ENCODE measurements around the gene SCAP. TPM values are rescaled to one million over a fixed set of nuclear protein-coding genes. Genes with fewer than 3 reads are reported as not detected.

Gene SCAP
- total and polyA plus RNA-seq, 2 donors (not counting 1 experiment from before 2014, with no cell fraction given): 13.6 to 67.7 TPM

DNA sequence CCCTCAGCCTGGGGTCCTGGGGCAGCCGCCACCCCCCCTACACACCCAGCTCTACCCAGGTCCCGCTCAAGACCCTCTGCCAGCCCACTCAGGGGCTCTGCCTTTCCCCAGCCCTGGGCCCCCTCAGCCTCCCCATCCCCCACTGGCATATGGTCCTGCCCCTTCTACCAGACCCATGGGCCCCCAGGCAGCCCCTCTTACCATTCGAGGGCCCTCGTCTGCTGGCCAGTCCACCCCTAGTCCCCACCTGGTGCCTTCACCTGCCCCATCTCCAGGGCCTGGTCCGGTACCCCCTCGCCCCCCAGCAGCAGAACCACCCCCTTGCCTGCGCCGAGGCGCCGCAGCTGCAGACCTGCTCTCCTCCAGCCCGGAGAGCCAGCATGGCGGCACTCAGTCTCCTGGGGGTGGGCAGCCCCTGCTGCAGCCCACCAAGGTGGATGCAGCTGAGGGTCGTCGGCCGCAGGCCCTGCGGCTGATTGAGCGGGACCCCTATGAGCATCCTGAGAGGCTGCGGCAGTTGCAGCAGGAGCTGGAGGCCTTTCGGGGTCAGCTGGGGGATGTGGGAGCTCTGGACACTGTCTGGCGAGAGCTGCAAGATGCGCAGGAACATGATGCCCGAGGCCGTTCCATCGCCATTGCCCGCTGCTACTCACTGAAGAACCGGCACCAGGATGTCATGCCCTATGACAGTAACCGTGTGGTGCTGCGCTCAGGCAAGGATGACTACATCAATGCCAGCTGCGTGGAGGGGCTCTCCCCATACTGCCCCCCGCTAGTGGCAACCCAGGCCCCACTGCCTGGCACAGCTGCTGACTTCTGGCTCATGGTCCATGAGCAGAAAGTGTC, 64.7 kb downstream of the SCAP start:
- Histone ChIP-seq H3K27ac (ENCODE audit: insufficient read depth, low read length) (no peak overlapping the region), H4K20me1 (ENCODE audit: control insufficient read depth, extremely low read depth, insufficient read depth, low read length) (no peaks in the 10 kb centered on the region), H3K79me2 (ENCODE audit: control insufficient read depth, insufficient read depth, low read length) (no peaks in the 10 kb centered on the region), H3K9me3 (ENCODE audit: control insufficient read depth, insufficient read depth, low read depth, low read length) (no peaks in the 10 kb centered on the region), H3K4me2 (ENCODE audit: extremely low read depth, insufficient read depth, low read length) (no peak overlapping the region), H3K36me3 (ENCODE audit: control insufficient read depth, insufficient read depth, low read length) (peaks cover 55% of the 10 kb centered on the region), H3K9ac (ENCODE audit: insufficient read depth, low read length) (no peak overlapping the region), H2AFZ (ENCODE audit: low read length) (no peak overlapping the region), H3K27me3 (ENCODE audit: control insufficient read depth, insufficient read depth, low read length) (no peaks in the 10 kb centered on the region), H3K4me3 (replicated peaks in 1 of 4; ENCODE audit: control extremely low read depth in 1 of 4, insufficient read depth in 1 of 4, low read depth in 3 of 4, low read length in 4 of 4) (no peak overlapping the region), H3K4me1 (ENCODE audit: control insufficient read depth, extremely low read depth, insufficient read depth, low read length) (no peaks in the 10 kb centered on the region)
- TF ChIP-seq EZH2 (IDR thresholded peaks at IDR 0.05; ENCODE audit: low read length, missing control alignments): no peak
- TF ChIP-seq, protein P1, sequence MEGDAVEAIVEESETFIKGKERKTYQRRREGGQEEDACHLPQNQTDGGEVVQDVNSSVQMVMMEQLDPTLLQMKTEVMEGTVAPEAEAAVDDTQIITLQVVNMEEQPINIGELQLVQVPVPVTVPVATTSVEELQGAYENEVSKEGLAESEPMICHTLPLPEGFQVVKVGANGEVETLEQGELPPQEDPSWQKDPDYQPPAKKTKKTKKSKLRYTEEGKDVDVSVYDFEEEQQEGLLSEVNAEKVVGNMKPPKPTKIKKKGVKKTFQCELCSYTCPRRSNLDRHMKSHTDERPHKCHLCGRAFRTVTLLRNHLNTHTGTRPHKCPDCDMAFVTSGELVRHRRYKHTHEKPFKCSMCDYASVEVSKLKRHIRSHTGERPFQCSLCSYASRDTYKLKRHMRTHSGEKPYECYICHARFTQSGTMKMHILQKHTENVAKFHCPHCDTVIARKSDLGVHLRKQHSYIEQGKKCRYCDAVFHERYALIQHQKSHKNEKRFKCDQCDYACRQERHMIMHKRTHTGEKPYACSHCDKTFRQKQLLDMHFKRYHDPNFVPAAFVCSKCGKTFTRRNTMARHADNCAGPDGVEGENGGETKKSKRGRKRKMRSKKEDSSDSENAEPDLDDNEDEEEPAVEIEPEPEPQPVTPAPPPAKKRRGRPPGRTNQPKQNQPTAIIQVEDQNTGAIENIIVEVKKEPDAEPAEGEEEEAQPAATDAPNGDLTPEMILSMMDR (conservative IDR thresholded peaks at IDR 0.05 in 1 of 2, IDR thresholded peaks at IDR 0.05 in 1 of 2; ENCODE audit: low read depth in 1 of 2, low read length in 2 of 2): no peak
- DNase-seq (ENCODE audit: low read depth in 2 of 2): no peak

DNA sequence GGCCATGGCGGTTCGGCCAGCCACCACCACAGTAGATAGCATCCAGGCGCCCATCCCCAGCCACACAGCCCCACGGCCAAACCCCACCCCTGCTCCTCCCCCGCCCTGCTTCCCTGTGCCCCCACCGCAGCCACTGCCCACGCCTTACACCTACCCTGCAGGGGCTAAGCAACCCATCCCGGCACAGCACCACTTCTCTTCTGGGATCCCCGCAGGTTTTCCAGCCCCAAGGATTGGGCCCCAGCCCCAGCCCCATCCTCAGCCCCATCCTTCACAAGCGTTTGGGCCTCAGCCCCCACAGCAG, 65.4 kb downstream of the SCAP start:
- Histone ChIP-seq H3K4me2 (ENCODE audit: extremely low read depth, insufficient read depth, low read length) (no peak overlapping the region), H3K36me3 (ENCODE audit: control insufficient read depth, insufficient read depth, low read length) (peaks cover 53% of the 10 kb centered on the region), H2AFZ (ENCODE audit: low read length) (no peak overlapping the region), H4K20me1 (ENCODE audit: control insufficient read depth, extremely low read depth, insufficient read depth, low read length) (no peaks in the 10 kb centered on the region), H3K79me2 (ENCODE audit: control insufficient read depth, insufficient read depth, low read length) (no peaks in the 10 kb centered on the region), H3K4me1 (ENCODE audit: control insufficient read depth, extremely low read depth, insufficient read depth, low read length) (no peaks in the 10 kb centered on the region), H3K27ac (ENCODE audit: insufficient read depth, low read length) (no peak overlapping the region), H3K27me3 (ENCODE audit: control insufficient read depth, insufficient read depth, low read length) (no peaks in the 10 kb centered on the region), H3K4me3 (replicated peaks in 1 of 4; ENCODE audit: control extremely low read depth in 1 of 4, insufficient read depth in 1 of 4, low read depth in 3 of 4, low read length in 4 of 4) (no peak overlapping the region), H3K9me3 (ENCODE audit: control insufficient read depth, insufficient read depth, low read depth, low read length) (no peaks in the 10 kb centered on the region), H3K9ac (ENCODE audit: insufficient read depth, low read length) (no peak overlapping the region)
- DNase-seq (ENCODE audit: low read depth in 2 of 2): no peak
- TF ChIP-seq, protein P1 (conservative IDR thresholded peaks at IDR 0.05 in 1 of 2, IDR thresholded peaks at IDR 0.05 in 1 of 2; ENCODE audit: low read depth in 1 of 2, low read length in 2 of 2): no peak
- no peak for TF ChIP-seq EZH2 (IDR thresholded peaks at IDR 0.05; ENCODE audit: low read length, missing control alignments)

DNA sequence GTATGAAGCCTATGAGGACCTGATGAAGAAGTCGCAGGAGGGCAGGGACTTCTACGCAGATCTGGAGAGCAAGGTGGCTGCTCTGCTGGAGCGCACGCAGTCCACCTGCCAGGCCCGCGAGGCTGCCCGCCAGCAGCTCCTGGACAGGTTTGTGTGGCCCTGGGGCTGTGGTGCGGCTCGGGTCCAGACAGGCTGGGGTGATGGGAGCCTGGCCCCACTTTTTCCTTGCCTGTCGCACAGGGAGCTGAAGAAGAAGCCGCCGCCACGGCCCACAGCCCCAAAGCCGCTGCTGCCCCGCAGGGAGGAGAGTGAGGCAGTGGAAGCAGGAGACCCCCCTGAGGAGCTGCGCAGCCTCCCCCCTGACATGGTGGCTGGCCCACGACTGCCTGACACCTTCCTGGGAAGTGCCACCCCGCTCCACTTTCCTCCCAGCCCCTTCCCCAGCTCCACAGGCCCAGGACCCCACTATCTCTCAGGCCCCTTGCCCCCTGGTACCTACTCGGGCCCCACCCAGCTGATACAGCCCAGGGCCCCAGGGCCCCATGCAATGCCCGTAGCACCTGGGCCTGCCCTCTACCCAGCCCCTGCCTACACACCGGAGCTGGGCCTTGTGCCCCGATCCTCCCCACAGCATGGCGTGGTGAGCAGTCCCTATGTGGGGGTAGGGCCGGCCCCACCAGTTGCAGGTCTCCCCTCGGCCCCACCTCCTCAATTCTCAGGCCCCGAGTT, 65.9 kb downstream of the SCAP start:
- no peak for DNase-seq (ENCODE audit: low read depth in 2 of 2)
- no peaks in the 10 kb centered on the region for H4K20me1 ChIP-seq (ENCODE audit: control insufficient read depth, extremely low read depth, insufficient read depth, low read length)
- H3K79me2 ChIP-seq (ENCODE audit: control insufficient read depth, insufficient read depth, low read length): no peaks in the 10 kb centered on the region
- no peaks in the 10 kb centered on the region for H3K9me3 ChIP-seq (ENCODE audit: control insufficient read depth, insufficient read depth, low read depth, low read length)
- no peak overlapping the region for H3K4me2 ChIP-seq (ENCODE audit: extremely low read depth, insufficient read depth, low read length)
- H3K4me3 ChIP-seq (replicated peaks in 1 of 4; ENCODE audit: control extremely low read depth in 1 of 4, insufficient read depth in 1 of 4, low read depth in 3 of 4, low read length in 4 of 4): no peak overlapping the region
- no peaks in the 10 kb centered on the region for H3K27me3 ChIP-seq (ENCODE audit: control insufficient read depth, insufficient read depth, low read length)
- H3K27ac ChIP-seq (ENCODE audit: insufficient read depth, low read length): no peak overlapping the region
- TF ChIP-seq EZH2 (IDR thresholded peaks at IDR 0.05; ENCODE audit: low read length, missing control alignments): no peak
- TF ChIP-seq, protein P1 (conservative IDR thresholded peaks at IDR 0.05 in 1 of 2, IDR thresholded peaks at IDR 0.05 in 1 of 2; ENCODE audit: low read depth in 1 of 2, low read length in 2 of 2): no peak
- no peak overlapping the region for H3K9ac ChIP-seq (ENCODE audit: insufficient read depth, low read length)
- peaks cover 53% of the 10 kb centered on the region for H3K36me3 ChIP-seq (ENCODE audit: control insufficient read depth, insufficient read depth, low read length)
- H2AFZ ChIP-seq (ENCODE audit: low read length): no peak overlapping the region
- no peaks in the 10 kb centered on the region for H3K4me1 ChIP-seq (ENCODE audit: control insufficient read depth, extremely low read depth, insufficient read depth, low read length)
